K562 (cell line): Measurements from ENCODE around the gene CACNA2D3.

ENCODE experiments used
- BCOR ChIP-seq: fragments of 450-650 bp; IDR thresholded peaks from 2 replicates; pipeline ENCODE4 v1.6.1; 2016
- HIVEP1 ChIP-seq: fragments of 250-450 bp; sonication (Bioruptor Pico); IDR thresholded peaks from 2 replicates; pipeline ENCODE4 v1.4.0; 2020; ENCODE audit warnings: mild to moderate bottlenecking
- HNRNPK ChIP-seq: fragments of 200-400 bp; formaldehyde crosslinking; IDR thresholded peaks from one replicate; pipeline ENCODE4 v1.6.1; 2018; ENCODE audit warnings: mild to moderate bottlenecking, low read depth, low read length; ENCODE audit not compliant: poor library complexity, severe bottlenecking
- JUNB ChIP-seq: fragments of 450-650 bp; formaldehyde crosslinking; conservative IDR thresholded peaks from 2 replicates; pipeline ENCODE4 v1.4.0; 2020; ENCODE audit warnings: mild to moderate bottlenecking
- KLF6 ChIP-seq: fragments of 250-450 bp; sonication (Bioruptor Pico); IDR thresholded peaks from 2 replicates; pipeline ENCODE4 v1.4.0; 2020; ENCODE audit warnings: mild to moderate bottlenecking, moderate library complexity, borderline replicate concordance
- REST ChIP-seq, 2 experiments: fragments of 450-650 bp; formaldehyde crosslinking in 1 of 2; IDR thresholded peaks; 2 replicates each; pipeline versions ENCODE4 v1.4.0 to v1.6.1; 2014 to 2020; ENCODE audit warnings: mild to moderate bottlenecking in 2 of 2, borderline replicate concordance in 1 of 2, low read depth in 1 of 2
- SIRT6 ChIP-seq: IDR thresholded peaks from one replicate; pipeline ENCODE4 v1.6.1; 2012; ENCODE audit warnings: low read depth, mild to moderate bottlenecking, control low read depth, inconsistent platforms, low read length, moderate library complexity
- U2AF1 ChIP-seq: fragments of 200-400 bp; formaldehyde crosslinking; optimal IDR thresholded peaks from 2 replicates; pipeline ENCODE3; 2017; ENCODE audit warnings: mild to moderate bottlenecking, low read depth, low read length, moderate library complexity
- TF ChIP-seq, protein P1 (sequence below), 3 experiments: IDR thresholded peaks in 2 of 3; conservative IDR thresholded peaks in 1 of 3; 2 replicates each; pipeline ENCODE4 v1.5.1; 2011 to 2012; ENCODE audit warnings: low read length in 3 of 3, mild to moderate bottlenecking in 3 of 3, control low read depth in 2 of 3, improper control_type of control experiment in 1 of 3, inconsistent platforms in 1 of 3, low read depth in 1 of 3, mixed read lengths in 1 of 3, moderate library complexity in 1 of 3; ENCODE audit not compliant: insufficient read depth in 2 of 3

DNA sequence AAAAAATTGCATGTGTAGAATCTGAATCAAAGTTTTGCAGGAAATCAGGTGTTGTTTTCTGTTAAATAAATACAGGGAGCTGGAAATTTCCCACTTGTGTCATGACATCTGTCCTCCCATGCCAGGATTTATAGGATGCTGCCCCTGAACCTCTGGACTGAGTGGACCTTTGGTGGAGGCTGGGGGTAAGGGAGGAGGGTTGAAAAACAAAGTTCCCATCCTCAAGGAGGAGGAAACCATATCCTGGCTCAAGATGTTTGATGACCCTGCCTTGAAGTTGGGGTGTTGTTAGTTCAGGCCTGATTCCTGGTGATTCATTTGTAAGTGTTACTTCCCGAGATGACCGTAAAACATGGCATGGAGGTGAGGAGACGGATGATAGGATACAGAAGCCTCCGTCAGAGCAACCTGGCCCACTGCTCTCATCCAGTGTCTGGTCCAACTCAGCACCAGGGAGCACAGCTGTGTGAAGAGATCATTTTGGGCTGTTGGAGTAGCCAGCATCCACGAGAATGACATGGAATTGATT lies 223.6 kb downstream of the CACNA2D3 start:
- TF ChIP-seq KLF6 (CRISPR knock-in tag) (no peak), JUNB (CRISPR knock-in tag) (no peak), REST (IDR thresholded peaks at IDR 0.05; ENCODE audit: borderline replicate concordance) (no peak), REST (CRISPR knock-in tag; IDR thresholded peaks at IDR 0.05; ENCODE audit: low read depth) (no peak), SIRT6 (no peak), BCOR (no peak), HIVEP1 (CRISPR knock-in tag) (no peak), U2AF1 (no peak), HNRNPK (no peak)
- TF ChIP-seq, protein P1, sequence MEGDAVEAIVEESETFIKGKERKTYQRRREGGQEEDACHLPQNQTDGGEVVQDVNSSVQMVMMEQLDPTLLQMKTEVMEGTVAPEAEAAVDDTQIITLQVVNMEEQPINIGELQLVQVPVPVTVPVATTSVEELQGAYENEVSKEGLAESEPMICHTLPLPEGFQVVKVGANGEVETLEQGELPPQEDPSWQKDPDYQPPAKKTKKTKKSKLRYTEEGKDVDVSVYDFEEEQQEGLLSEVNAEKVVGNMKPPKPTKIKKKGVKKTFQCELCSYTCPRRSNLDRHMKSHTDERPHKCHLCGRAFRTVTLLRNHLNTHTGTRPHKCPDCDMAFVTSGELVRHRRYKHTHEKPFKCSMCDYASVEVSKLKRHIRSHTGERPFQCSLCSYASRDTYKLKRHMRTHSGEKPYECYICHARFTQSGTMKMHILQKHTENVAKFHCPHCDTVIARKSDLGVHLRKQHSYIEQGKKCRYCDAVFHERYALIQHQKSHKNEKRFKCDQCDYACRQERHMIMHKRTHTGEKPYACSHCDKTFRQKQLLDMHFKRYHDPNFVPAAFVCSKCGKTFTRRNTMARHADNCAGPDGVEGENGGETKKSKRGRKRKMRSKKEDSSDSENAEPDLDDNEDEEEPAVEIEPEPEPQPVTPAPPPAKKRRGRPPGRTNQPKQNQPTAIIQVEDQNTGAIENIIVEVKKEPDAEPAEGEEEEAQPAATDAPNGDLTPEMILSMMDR (IDR thresholded peaks at IDR 0.05 in 2 of 3, conservative IDR thresholded peaks at IDR 0.05 in 1 of 3; ENCODE audit: insufficient read depth in 2 of 3, low read depth in 1 of 3, low read length in 3 of 3) = no peak
